Measurements from ENCODE around the gene VSX1.

The VSX1 gene

DNA sequence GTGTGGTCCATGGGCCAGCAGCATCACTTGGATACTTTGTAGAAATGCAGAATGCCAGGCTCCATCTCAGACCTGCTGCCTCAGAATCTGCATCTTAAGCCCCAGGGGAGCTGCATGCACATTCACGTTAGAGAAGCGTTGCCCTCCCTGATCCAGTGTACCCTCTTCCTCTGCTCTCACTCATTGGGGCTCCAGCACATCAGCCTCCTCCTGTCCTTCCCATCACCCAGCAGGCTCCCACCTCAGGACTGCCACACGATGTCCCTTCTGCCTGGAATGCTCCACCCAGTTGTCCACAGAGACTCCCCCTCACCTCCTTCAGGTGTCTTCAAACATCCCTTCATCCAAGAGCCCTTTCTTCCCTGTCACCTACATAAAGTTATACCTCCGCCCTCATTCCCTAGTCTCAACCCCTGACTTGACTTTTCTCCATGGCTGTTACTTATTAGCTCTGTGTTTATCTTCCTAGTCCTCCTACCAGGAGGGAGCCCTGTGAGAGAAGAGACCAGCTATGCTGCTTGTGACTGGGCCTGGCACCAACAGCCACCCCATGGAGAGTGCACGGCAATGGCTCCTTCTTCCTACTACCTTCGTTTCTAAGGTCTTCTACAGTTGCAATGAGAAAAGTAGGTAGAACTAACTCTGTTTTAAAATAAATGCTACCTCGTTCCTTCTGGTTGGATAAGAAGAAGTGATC, 20.7 kb downstream of the VSX1 start:
- no peak overlapping the region for H3K4me3 Mint-ChIP-seq
- no peak for ATAC-seq (replicated peaks; ENCODE audit: extremely low read depth, poor library complexity, severe bottlenecking)
- no peaks in the 10 kb centered on the region for H3K27me3 Mint-ChIP-seq
- H3K9me3 Mint-ChIP-seq: no peaks in the 10 kb centered on the region
- H3K36me3 Mint-ChIP-seq (ENCODE audit: insufficient read depth): peaks cover 13% of the 10 kb centered on the region
- peaks cover 14% of the 10 kb centered on the region for H3K4me1 Mint-ChIP-seq
- H3K27ac Mint-ChIP-seq (ENCODE audit: low read depth): no peak overlapping the region
- no peak for DNase-seq (ENCODE audit: low spot score in 2 of 2)

DNA sequence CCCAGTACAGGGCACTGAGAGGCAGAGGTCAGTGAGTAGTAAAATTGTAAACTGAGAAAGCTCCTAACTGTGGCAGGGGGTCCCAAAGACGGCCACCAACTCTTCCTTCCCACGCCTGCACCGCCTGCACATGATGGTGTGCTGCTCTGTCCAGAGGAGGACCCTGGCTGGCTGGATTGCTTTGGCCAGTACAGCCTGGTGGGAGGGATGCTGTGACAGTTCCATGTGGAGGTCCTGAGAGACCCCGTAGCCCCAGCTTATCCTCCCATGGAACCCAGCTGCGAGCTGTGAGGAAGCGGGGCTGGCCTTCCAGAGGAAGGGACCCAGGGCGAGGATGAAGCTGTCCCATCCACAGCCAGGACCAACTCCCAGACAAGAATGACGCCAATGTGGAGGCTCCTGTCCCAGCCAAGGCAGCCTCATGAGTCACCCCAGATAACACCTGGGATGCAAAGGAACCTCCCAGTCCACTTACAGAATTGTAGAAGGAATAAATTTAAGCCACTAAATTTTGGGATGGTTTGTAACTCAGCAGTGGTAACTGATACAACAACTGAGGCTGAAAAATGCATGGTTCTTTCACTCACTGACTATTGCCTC, 22.0 kb downstream of the VSX1 start:
- no peak for ATAC-seq (replicated peaks; ENCODE audit: extremely low read depth, poor library complexity, severe bottlenecking)
- Mint-ChIP-seq H3K36me3 (ENCODE audit: insufficient read depth) (peaks cover 14% of the 10 kb centered on the region), H3K27me3 (no peaks in the 10 kb centered on the region), H3K27ac (ENCODE audit: low read depth) (peak overlapping the region; percentile 89), H3K4me1 (peaks cover 16% of the 10 kb centered on the region), H3K9me3 (no peaks in the 10 kb centered on the region), H3K4me3 (no peak overlapping the region)
- DNase-seq (ENCODE audit: low spot score in 2 of 2): no peak

DNA sequence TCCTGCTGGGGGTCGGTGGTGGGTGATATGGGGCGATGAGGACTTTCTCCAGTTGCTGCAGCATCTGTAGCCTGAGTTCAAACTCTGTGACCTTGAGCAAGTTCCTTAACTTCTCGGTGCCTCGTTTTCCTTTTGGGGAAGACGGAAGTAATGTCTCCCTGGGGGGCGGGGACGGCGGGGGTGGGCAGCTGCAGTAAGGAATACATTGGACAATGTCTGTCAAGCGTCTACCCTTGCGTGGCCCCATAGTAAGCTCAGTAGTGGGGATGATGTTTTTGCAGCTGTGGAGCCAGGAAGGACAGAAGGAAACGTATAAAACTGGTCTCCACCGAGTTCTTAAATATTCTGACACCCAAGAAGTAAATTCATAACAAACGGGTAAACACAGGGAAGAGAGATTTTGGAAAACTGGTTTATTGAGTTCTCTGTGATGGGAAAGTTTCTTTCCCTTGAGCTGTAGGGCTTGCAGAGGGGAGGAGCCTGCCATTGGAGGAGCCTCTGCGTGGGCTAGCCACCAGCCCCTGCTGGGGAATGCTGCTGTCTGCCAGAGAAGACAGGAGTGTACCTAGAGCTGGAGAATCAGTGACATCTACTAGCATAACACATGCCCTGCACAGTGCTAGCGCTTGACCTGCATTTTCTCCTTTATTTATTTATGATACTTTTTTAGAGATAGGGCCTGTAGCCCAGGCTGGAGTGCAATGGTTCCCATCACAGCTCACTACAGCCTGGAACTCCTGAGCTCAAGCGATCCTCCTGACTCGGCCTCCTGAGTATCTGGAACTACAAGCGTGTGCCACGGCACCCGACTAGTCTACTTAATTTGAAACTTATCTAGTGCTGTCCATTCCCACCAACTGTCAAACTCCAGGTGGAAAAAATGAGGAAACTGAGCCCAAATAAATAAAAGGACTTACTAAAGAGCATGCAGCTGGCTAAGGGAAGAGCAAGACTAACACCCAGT, 22.8 kb downstream of the VSX1 start:
- peaks cover 24% of the 10 kb centered on the region for H3K4me1 Mint-ChIP-seq
- ATAC-seq (replicated peaks; ENCODE audit: extremely low read depth, poor library complexity, severe bottlenecking) (no peak), DNase-seq (ENCODE audit: low spot score in 2 of 2) (no peak)
- peaks cover 19% of the 10 kb centered on the region for H3K36me3 Mint-ChIP-seq (ENCODE audit: insufficient read depth)
- peak overlapping the region; percentile 82 for H3K4me3 Mint-ChIP-seq
- H3K27ac Mint-ChIP-seq (ENCODE audit: low read depth): peak overlapping the region; percentile 89
- H3K9me3 Mint-ChIP-seq: no peaks in the 10 kb centered on the region
- H3K27me3 Mint-ChIP-seq: no peaks in the 10 kb centered on the region

DNA sequence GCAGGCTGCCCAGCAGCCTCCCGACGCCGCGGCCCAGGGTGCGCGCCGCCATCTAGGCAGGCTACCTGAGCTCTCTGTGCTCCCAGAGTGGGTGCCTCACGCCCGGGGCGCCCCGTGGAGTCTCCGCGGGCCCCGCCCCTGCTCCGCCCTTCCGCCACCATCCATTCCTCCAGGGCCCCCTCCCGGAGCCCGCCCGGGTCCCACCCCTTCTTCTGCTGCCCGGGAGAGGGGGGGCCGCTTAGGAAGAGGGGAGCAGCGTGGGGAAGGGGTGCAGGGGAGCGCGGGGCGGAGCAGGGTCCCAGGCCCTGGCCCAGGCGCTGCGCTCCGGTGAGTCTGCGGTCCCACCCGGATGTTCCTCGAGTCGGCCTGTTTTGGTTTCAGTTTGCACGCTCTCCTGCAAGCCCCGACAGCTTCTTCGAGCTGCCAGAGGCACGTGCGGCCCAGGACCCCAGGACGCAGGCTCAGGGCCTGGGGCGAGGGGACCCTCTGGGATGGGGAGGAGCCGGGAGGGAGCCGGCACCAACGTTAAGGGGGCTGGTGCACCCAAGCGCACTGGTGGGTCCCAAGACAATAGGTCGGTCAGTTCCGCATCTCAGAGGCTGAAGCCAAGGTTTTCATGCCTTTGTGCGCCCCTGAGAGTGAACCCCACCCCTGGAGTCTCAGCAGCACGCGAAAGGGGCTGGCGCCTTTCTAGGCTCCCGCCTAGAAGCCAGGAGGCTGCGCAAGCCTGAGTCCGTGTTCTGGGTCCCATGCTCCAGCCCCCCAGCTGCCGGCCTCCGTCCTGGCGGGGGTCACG, 23.7 kb downstream of the VSX1 start, which contains the start of gene ACSS1:
Gene ACSS1, minus strand, starts transcription at position 89 of the 796 bp plus-strand sequence. Its CDS starts 37 bp downstream, at position 52.
- DNase-seq (ENCODE audit: low spot score in 2 of 2) (peak; percentile 58 to 67), ATAC-seq (replicated peaks; ENCODE audit: extremely low read depth, poor library complexity, severe bottlenecking) (peak; percentile 69)
- Mint-ChIP-seq H3K4me3 (peak within 1 kb of the TSS; percentile 82), H3K27me3 (no peaks in the 10 kb centered on the region), H3K27ac (ENCODE audit: low read depth) (peak within 1 kb of the TSS; percentile 89), H3K9me3 (no peaks in the 10 kb centered on the region), H3K4me1 (peaks cover 33% of the 10 kb centered on the region), H3K36me3 (ENCODE audit: insufficient read depth) (peaks cover 19% of the 10 kb centered on the region)

DNA sequence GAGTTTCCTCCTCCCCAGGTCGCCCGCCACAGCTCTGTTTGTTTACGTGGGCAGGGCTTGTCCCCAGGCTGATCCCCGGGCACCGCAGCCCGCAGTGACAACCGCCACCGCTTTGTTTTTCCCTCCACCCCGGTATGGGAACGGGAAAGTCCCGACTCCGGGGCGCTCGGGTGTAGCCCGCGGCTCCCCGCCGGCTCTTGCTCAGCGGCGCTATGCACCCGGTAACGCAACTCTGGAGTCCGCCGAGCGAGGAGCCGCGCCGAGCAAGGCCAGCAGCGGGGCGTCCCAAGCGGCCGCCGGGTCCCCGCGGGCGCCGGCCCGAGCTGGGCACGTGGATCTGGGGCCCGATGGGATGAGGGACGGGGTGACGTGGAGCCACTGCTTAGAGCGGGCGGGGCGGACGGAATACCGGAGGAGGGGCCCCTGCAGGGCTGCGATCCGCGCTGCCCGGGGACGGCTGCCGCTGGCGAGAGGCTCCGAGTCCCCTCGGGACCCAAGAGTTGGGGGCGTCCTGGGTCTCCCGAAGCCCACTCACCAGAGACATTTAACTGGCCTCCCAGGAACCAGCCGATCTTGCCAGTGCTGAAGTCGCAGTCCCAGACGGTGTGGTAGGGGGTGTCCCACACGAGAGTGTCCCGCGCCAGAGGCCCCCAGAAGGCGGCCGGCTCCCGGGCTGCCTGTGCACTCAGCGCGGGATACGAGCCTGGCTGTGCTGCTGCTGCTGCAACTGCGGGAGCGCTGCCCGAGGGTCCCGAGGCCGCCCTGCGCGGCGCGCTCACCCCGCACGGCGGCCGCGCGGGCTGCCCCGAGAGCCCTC, 24.5 kb downstream of the VSX1 start:
- no peaks in the 10 kb centered on the region for H3K27me3 Mint-ChIP-seq
- H3K9me3 Mint-ChIP-seq: no peaks in the 10 kb centered on the region
- ATAC-seq (replicated peaks; ENCODE audit: extremely low read depth, poor library complexity, severe bottlenecking) (peak; percentile 59), DNase-seq (ENCODE audit: low spot score in 2 of 2) (peak; percentile 78 to 85)
- H3K4me1 Mint-ChIP-seq: peaks cover 36% of the 10 kb centered on the region
- H3K4me3 Mint-ChIP-seq: peak overlapping the region; percentile 82
- peak overlapping the region; percentile 89 for H3K27ac Mint-ChIP-seq (ENCODE audit: low read depth)
- H3K36me3 Mint-ChIP-seq (ENCODE audit: insufficient read depth): peaks cover 19% of the 10 kb centered on the region

DNA sequence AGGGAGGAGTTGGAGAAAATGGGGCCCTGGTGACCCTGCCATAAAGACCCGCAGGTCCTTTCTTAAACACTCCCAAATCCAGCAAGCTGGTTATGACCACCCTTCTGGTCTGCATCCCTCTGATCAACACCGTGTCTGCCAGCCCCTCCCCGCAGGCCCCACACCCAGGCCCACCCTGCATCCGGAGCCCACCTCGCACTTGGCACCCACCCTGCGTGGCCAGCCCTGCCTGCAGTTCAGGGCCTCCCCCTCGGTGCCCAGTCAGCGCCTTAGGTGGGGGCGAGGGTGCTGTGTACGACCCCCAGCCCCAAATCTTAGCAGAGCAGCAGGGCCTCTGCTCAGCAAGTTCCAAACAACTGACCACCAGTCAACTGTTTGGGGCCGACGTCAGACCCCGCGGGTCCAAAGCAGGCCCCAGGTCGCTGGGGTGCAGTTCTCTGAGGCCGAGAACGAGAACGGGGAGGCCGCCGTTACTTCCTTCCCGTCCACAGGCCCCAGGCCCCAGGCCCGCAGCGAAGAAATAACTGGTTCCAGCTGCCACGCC, 25.2 kb downstream of the VSX1 start:
- ATAC-seq (replicated peaks; ENCODE audit: extremely low read depth, poor library complexity, severe bottlenecking): no peak
- Mint-ChIP-seq H3K4me3 (peak overlapping the region; percentile 82), H3K9me3 (no peaks in the 10 kb centered on the region), H3K36me3 (ENCODE audit: insufficient read depth) (peaks cover 19% of the 10 kb centered on the region), H3K4me1 (peaks cover 43% of the 10 kb centered on the region), H3K27me3 (no peaks in the 10 kb centered on the region), H3K27ac (ENCODE audit: low read depth) (peak overlapping the region; percentile 89)
- DNase-seq (ENCODE audit: low spot score in 2 of 2): no peak

DNA sequence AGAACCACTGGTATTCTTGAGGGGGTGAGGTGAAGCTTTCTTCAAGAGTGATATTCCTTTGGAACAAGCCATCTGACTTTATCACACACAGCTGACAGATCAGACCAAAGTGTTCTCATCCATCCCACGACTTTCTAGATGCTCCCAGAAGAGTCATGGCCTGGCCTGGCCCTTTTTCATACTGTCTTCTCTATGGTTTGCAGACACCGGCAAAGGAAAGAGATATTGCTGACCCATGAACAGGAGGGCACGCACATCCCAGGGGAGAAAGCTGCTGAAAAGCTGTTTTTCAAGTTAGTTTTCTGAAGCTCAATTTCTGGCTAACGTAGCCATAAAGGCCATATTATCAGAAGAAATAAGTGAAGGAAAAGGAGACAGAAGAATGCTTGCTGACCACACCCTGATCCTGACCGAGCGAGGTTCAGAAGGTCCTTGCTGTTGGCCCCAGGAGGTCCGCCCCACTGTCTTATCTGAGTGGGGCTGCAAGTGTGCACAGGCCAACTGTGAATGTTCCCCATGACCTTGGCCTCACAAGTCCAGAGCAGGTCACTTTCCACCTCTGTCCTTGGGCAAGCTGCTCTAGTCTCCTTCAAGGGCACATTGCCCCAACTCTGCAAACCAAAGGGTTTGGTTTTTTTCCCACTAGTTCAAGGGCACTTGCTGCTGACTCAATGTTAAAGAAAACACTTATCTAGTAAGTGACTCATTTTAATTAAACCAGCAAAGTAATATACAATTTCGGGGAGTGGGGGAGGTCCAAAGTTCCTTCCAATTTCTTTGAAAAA, 26.0 kb downstream of the VSX1 start:
- Mint-ChIP-seq H3K9me3 (no peaks in the 10 kb centered on the region), H3K27me3 (no peaks in the 10 kb centered on the region), H3K4me3 (peak overlapping the region; percentile 82), H3K27ac (ENCODE audit: low read depth) (peak overlapping the region; percentile 89), H3K36me3 (ENCODE audit: insufficient read depth) (peaks cover 19% of the 10 kb centered on the region), H3K4me1 (peaks cover 50% of the 10 kb centered on the region)
- DNase-seq (ENCODE audit: low spot score in 2 of 2) (no peak), ATAC-seq (replicated peaks; ENCODE audit: extremely low read depth, poor library complexity, severe bottlenecking) (no peak)

DNA sequence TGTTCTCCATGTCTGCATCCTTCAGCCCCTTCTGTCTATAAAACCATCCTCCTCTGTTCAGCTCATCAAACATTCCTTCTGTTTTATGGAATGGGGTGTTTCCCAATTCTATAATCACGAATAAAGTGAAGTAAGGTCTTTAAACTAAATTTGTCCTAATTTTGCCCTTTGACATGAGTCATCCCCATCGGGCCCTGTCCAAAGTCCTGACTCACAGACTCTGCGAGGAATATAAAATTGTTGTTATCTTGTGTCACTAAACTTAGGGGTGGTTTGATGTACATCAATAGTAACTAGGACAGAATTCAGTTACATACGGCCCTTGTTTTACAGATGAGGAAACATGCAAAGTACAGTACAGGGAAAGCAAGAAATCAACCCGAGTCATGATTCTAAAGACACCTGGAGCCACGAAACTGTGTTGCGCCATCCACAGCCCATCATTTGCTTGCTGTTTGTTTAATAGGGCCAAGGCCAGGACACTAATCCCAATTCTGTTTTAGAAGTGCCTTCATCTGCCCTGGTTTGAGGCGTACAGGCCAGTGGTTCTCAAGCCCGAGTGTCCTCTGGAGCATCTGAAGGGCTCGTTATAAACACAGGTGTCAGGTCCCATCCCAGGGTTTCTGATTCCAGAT, 26.8 kb downstream of the VSX1 start:
- ATAC-seq (replicated peaks; ENCODE audit: extremely low read depth, poor library complexity, severe bottlenecking): no peak
- DNase-seq (ENCODE audit: low spot score in 2 of 2): no peak
- peaks cover 21% of the 10 kb centered on the region for H3K36me3 Mint-ChIP-seq (ENCODE audit: insufficient read depth)
- no peaks in the 10 kb centered on the region for H3K27me3 Mint-ChIP-seq
- H3K9me3 Mint-ChIP-seq: no peaks in the 10 kb centered on the region
- H3K27ac Mint-ChIP-seq (ENCODE audit: low read depth): peak overlapping the region; percentile 53
- peaks cover 58% of the 10 kb centered on the region for H3K4me1 Mint-ChIP-seq
- no peak overlapping the region for H3K4me3 Mint-ChIP-seq

DNA sequence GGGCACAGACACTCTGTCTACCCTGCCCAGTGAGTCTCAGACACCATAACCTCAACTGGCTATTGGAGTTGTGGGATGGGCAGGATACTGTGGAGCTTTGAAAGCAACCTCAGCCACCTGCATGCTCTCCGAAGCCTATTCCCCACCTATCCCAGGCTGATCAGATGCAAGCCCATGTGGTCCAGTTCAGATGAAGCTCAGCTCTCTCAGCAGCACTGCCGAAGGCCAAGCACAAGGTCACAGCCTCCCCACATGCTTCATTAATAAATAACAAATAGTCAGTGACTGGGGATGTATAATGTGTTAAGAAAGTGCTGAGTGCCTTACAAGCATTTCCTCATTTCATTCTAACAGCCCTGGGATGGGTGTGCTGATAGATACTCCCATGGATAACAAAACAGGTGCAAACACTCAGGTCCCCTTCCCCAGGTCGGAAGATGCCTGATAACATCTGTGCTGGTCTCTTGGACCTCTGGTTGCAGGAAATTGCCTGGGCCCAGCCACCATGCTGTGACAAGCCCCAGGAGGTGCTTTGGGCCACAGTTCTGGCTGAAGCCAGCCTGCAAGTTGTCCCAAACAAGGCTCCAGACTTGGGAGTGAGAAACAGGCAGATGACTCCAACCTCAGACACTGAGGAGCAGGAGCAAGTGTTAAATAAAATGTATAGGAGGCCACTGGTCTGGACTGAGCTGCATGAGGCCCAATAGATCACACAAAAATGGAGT, 27.7 kb downstream of the VSX1 start:
- ATAC-seq (replicated peaks; ENCODE audit: extremely low read depth, poor library complexity, severe bottlenecking): no peak
- H3K27ac Mint-ChIP-seq (ENCODE audit: low read depth): peak overlapping the region; percentile 53
- peaks cover 67% of the 10 kb centered on the region for H3K4me1 Mint-ChIP-seq

More for the DNA sequence above, 27.7 kb downstream of the VSX1 start:
- no peak for DNase-seq (ENCODE audit: low spot score in 2 of 2)
- no peak overlapping the region for H3K4me3 Mint-ChIP-seq
- H3K9me3 Mint-ChIP-seq: no peaks in the 10 kb centered on the region
- H3K27me3 Mint-ChIP-seq: no peaks in the 10 kb centered on the region
- peaks cover 21% of the 10 kb centered on the region for H3K36me3 Mint-ChIP-seq (ENCODE audit: insufficient read depth)

Measured in central memory CD8-positive, alpha-beta T cell (primary cell).